ENCODE measurements around the gene OR2A12. TPM values are rescaled to one million over a fixed set of nuclear protein-coding genes. Genes with fewer than 3 reads are reported as not detected.
"Not testable (repeated sequence)": the region's sequence is repeated elsewhere in the genome, so short reads cannot be mapped to it uniquely, and the experiment has no call there.

The OR2A12 gene, protein sequence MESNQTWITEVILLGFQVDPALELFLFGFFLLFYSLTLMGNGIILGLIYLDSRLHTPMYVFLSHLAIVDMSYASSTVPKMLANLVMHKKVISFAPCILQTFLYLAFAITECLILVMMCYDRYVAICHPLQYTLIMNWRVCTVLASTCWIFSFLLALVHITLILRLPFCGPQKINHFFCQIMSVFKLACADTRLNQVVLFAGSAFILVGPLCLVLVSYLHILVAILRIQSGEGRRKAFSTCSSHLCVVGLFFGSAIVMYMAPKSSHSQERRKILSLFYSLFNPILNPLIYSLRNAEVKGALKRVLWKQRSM
- not detected in 2 replicates for polyA plus RNA-seq (2014; cell fraction: cytosol; rRNA removed)
- not detected in 2 replicates for polyA plus RNA-seq (2014; cell fraction: nucleus; rRNA removed)

DNA sequence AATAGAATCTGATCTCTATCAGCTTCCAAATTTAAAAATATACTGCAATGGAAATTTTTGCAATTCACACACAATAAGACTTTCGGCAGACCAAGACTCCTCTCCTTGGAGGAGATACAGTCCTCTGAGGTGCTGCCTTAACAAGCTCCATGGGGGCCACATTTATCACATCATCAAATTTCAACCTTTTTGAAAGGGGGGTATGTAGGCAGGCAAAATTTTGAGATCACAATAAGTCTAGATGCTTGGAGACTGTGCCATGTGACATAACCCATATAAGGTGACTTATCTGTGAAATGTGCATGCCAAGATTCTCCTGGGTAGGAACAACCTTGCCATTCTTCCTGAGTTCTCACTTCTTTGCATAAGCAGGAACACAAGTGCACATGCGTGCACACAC, at the start of gene OR2A12:
Gene OR2A12 (plus strand): TSS at position 301 of the 400 bp plus-strand sequence. CDS start 8,830 bp downstream, outside the sequence.
- DNase-seq (ENCODE audit: low spot score), result no peak

DNA sequence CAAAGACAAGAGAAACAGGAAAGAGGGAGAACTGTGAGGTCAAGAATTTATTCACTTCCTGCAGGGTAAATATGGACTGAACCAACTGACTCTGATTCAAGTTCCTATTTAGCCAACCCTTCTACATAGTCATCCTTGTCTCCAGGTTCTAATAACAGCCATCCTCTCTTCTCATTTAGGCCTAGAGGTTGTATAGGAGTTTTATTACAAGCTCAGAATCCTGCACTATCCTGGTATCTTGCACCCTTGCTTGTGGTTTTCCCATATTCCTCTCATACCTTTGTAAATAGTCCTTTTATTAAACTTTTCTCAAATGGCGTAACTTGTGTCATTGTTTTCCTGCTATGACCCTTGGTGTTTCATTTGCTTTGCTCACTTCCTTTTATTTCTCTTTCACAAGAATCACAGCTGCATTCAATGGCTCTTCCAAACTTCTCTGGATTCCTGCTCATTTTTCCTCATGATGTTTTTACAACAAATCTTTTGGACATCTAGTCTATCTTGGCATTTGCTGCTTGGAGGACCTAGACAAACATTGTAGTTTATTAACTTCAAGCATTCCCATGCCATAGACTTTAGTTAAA, 49.7 kb upstream of the OR2A12 start:
- no peak for DNase-seq (ENCODE audit: low spot score)

DNA sequence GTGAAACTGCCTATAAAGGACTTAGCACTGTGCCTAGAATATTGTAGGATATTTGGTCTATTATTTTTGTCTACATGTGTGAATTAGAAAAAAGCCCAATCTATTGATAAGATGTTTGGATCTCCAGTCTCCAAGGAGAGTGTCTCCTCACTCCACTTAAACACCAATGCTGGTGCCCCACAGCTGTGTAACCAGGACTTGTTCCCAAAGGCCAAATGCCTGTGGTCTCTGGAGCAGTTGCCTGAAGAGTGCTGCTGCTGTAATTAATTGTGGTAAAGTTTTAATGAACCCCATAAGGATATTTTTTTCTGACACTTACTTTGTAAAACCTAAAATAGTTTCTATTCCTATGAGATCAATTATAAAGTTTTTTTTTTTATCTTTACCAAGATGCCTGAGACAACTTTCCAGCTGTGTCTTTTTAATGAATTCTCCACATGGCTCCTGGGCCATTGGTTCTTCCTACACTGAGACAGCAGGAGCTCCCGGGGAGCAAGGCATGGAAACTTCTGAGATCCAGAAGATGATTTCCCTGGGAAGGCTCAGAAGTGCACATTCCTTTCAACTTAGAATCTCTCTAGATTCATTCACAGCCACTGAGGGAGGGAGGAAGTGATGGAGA, 48.6 kb upstream of the OR2A12 start:
- no peak for DNase-seq (ENCODE audit: low spot score)

DNA sequence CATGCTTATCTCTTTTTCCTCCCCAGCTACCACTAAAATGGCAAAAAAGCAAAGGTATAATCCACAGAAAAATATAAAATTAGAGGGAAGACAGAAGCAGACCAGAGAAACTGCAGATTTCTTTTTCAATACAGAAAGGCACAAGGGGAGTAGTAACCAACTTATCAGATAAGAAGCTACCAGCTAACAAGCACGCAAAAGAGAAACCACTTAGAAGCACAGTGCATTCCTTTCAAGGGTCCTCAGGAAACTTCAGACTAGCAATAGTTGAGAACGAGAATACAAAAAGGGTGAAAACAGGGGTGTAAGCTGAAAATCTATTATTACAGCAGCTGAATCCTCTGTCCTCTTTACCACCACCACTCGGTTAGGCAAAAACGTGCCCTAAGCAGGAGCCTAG, 47.2 kb upstream of the OR2A12 start:
- no peak for DNase-seq (ENCODE audit: low spot score)

DNA sequence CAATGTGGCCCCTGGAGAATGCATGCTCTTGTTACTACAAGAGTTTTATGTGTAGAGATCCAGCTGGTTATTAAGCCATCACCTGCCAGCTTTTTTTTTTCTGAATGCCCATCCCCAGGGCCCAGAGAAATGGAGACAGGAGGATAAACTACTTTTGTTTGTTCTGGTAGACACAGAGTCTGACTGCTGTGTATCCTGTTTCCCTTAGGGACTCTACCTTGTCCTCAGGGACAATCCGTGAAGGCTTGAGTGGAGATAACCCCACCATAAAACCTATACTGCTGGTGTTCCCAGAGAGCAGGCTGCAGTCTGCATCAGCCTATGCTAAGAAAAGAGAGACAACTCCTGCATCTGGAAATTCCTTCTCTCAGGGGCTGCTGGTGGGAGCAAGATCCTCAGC, 37.4 kb upstream of the OR2A12 start, which contains the start of gene OR2A5:
Gene OR2A5 (plus strand): TSS at position 301 of the 400 bp plus-strand sequence. CDS start 1,454 bp downstream, outside the sequence.
- no peak for DNase-seq (ENCODE audit: low spot score)

DNA sequence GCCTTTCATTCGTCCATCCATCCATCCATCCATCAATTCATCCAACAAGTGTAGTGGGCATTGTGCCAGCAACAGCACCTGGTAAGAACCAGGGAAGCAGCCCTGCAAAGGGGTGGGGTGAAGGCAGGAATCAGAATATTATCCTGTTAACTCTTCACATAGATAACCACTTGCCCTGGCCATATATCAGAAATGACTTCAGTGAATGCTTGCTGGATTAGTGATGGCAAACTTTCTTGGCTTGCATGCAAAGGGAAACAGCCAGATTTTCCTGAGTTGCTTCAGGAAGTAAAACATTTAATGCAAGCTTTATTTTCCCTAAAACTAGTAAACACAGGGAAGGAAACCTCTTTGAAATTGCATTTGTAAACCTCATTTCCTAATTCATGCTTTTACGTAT, 36.6 kb upstream of the OR2A12 start:
- no peak for DNase-seq (ENCODE audit: low spot score)

DNA sequence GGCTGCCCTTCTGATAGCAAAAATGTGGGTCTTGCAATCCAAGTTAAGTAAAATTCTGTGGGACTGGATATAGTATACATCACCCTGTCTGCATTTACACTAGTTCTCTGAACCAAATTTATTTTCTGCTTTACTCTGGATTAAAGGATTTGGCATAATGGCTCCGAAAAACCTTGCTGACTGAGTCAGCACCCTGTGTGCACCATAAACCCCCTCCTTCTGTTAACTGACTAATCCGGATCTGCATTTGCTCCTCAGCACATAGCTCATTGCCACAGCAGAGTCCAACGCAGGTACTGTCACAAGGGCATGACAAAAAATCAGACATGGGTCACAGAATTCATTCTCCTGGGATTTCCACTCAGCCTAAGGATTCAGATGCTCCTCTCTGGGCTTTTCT, 36.0 kb upstream of the OR2A12 start:
- DNase-seq (ENCODE audit: low spot score), result no peak

DNA sequence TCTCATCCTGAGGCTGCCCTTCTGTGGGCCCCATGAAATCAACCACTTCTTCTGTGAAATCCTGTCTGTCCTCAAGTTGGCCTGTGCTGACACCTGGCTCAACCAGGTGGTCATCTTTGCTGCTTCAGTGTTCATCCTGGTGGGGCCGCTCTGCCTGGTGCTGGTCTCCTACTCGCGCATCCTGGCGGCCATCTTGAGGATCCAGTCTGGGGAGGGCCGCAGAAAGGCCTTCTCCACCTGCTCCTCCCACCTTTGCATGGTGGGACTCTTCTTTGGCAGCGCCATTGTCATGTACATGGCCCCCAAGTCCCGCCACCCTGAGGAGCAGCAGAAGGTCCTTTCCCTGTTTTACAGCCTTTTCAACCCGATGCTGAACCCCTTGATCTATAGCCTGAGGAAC, 35.2 kb upstream of the OR2A12 start:
- not testable (repeated sequence) for DNase-seq (ENCODE audit: low spot score)

DNA sequence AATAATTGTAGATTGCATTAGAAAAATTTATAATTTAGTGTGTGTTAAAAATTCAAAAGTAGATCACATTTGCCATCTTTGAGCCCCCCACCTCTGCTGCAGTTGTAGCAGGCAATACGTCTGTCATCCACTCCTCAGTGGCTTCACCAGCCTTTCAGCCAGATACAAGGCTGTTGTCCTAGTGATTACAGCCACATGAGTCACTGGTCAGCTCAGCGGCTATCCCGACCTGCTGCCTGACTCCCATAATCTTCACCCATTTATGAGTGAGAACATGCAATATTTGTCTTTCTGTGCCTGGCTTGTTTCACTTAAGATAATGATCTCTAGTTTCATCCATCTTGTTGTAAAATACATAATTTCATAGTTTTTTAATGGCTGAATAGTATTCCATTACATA, 28.1 kb upstream of the OR2A12 start:
- DNase-seq (ENCODE audit: low spot score), result no peak

DNA sequence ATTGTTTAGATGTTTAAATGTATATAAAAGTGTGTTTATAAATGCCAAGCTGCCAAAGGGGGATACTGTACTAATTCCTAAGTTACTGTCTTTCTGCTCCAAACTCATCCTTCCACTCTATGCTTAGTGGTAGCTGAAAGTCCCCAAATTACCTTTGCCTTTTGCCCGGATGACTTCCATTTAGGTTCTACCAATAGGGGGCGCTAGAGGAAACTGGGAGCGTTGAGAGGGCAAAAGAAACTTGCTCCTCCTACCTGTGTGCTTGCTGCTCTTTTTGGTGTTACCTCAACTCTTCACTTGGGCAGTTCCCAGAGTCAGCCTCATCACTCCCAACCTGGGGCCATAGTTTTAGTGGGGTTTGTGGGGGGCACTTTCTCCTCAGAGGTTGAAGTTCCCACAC, 22.4 kb upstream of the OR2A12 start:
- no peak for DNase-seq (ENCODE audit: low spot score)

DNA sequence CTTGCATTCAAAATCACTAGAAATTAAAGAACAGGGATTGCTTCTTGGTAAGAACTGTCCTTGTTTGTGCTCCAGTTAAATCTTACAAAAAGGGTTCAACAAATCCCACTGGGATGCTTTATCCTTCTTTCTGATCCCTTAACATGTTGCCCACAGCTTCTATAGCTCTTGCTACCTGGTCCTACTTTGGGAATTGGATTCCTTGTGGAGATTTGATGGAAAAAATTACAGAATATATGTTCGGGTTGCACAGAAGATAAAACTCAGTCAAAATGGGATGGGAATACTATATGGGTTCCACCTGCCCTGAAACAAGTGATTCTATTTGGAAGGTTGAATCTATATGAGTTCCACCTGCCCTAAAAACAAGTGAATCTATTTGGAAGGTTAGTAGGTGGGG, 16.6 kb upstream of the OR2A12 start, which contains the start of gene OR2A25:
Gene OR2A25 (plus strand): TSS at position 301 of the 400 bp plus-strand sequence. CDS start 4,409 bp downstream, outside the sequence.
- no peak for DNase-seq (ENCODE audit: low spot score)

DNA sequence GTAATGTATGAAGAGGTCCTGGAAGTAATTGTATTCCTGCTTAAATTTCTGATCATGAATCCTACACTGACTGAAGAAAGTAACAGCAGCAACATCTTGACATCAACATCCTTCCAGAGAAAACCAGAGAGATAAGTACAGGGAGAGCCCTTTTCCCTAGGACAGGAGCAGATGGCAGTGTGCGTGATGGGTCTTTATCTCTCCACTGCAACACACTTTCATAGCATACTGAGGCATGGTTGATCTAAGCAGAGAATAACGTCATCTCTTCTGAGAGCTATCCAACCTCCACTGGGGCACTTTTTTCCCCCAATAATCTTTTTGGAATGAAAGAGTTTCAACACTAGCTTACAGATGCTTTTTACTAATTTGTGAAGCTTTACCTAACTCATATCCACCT, 16.1 kb upstream of the OR2A12 start:
- DNase-seq (ENCODE audit: low spot score), result no peak

DNA sequence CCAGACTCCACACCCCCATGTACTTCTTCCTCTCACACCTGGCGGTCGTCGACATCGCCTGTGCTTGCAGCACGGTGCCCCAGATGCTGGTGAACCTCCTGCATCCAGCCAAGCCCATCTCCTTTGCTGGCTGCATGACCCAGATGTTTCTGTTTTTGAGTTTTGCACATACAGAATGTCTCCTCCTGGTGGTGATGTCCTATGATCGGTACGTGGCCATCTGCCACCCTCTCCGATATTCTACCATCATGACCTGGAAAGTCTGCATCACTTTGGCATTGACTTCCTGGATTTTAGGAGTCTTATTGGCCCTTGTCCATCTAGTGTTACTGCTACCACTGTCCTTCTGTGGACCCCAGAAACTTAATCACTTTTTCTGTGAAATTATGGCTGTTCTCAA, 11.7 kb upstream of the OR2A12 start:
- DNase-seq (ENCODE audit: low spot score), result no peak

DNA sequence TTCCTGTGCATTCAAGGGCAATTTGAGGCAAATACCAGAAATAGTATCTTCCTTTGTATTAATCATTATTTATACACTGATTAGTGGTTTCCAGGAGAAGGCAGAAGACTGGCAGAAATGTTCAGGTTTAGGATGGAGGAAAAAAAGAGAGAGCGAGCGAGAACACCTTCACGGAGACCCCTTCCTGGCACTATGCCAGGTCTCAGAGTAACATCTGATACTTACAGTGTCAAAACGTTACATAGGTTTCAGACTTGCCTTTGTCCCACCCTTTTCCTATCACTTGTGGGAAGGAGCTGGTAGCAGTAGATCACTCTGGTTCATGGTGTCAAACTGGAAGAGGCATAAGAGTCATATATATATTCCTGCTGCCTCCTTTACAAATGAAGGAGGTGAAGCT, 652 bp downstream of the OR2A12 start:
- DNase-seq (ENCODE audit: low spot score), result no peak

DNA sequence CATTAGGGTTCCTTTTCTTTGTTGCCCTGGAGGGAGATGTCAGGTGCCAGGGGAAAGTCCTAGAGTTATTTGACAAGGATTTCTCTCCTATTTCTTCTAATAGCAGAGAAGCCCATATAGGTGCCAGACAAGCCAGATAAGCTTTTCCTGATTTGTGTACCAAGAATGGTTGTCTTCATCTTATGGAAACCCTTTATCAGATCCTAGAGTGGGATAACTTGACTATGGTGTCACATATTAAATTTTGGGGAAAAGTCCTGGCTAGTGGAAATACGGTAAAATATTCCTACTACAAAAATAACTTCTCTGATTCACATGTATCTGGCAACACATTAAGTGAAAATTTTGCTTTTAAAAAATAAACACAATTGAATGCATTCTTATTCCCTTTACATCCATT, 1.2 kb downstream of the OR2A12 start:
- DNase-seq (ENCODE audit: low spot score), result no peak

DNA sequence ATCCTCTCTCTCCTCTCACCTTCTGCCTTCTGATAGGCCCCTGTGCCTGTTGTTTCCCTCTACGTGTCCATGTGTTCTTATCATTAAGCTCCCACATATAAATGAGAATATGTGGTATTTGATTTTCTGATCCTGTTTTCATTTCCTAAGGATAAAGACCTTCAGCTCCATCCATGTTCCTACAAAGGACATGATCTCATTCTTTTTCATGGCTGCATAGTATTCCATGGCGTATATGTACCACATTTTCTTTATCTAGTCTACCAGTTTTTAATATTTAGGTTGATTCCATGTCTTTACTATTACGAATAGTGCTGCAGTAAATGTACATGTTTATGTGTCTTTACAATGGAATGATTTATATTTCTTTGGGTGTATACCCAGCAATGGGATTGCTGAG, 4.6 kb downstream of the OR2A12 start:
- DNase-seq (ENCODE audit: low spot score), result no peak

DNA sequence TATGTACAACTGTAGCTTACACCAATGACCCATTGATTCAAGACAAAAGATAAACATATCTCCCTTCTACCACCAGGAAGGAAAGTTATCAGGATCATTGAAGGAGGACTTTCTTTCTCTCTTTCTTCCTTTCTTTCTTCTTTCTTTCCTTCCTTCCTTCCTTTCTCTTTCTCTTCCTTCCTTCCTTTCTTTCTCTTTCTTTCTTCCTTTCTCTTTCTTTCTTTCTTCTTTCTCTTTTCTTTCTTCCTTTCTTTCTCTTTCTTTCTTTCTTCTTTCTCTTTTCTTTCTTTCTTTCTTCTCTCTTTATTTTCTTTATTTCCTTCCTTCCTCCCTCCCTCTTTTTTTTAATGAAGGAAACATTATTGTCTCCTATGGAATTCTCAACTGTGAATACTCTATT, 12.7 kb downstream of the OR2A12 start:
- no peak for DNase-seq (ENCODE audit: low spot score)

DNA sequence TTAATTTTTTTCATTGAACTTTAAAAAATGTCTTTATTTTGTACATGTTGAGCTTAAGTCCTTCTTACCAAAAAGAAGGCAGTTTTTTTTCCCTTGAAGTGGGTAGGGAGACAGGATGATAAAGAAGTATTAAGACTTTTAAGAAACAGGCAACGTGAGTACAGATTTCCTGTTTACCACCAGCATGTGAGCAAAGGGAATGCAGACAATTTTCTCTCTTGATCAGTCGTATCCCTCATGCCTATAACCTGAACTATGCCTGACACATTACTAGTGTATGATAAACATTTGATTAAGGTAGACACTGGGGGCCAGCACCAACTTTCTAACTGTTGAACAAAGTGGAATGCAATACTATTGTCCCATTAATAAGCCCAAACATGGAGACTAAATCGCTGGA, 14.5 kb downstream of the OR2A12 start:
- DNase-seq (ENCODE audit: low spot score), result no peak

DNA sequence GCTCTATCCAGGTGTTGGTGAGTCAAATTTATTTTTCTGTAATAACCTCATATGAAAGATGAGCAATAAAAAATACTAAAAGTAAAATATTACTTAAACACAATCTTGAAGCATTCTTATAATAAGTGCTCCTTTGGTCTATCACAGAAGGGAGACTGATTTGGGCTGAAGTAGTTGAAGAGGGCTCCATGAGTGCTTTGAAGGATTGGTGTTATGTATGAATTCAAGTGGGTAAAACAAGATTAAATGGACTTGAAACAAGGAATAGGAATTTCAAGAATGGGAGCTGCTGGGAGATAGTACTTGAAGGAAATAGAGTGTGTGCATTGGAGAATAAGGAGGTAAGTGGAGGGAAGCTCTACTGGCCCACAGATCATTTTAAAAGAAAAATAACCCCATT, 16.0 kb downstream of the OR2A12 start:
- no peak for DNase-seq (ENCODE audit: low spot score)

DNA sequence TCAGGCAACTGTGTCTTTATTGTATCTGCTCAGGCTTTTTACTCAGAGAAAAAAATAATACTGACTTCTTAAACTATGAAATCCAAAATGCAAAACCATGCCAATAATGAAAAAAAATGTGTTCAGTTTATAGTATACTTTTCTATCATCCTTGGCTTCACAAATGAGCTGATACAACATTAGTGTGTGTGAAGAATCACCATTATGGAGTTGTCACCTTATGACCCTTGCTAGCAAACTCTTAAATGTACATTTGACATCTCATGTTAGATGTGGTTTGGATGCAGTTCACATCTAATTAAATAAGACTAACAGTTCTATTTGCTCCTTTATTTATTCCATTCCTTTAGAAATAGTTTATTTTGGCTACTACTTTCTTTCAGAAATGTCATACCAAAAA, 19.1 kb downstream of the OR2A12 start:
- no peak for DNase-seq (ENCODE audit: low spot score)

DNA sequence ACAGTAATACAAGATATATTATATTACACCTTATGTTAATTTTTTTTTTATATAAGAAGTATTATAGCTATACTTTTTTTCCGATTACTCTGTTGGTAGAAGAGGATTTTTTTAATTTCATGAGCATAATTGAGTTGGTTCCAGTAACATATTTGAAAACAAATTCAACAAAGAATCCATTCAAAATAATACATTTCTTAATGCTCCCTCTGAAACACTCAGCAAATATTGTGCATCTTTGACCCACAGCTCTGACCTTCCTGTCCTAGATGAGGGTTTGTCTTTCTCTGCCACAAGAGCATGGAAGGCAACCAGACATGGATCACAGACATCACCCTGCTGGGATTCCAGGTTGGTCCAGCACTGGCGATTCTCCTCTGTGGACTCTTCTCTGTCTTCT, 23.2 kb downstream of the OR2A12 start, which contains the start of gene OR2A2:
Gene OR2A2 (plus strand): TSS at position 301 of the 400 bp plus-strand sequence. CDS start 0 bp downstream, at position 301.
- DNase-seq (ENCODE audit: low spot score), result no peak

DNA sequence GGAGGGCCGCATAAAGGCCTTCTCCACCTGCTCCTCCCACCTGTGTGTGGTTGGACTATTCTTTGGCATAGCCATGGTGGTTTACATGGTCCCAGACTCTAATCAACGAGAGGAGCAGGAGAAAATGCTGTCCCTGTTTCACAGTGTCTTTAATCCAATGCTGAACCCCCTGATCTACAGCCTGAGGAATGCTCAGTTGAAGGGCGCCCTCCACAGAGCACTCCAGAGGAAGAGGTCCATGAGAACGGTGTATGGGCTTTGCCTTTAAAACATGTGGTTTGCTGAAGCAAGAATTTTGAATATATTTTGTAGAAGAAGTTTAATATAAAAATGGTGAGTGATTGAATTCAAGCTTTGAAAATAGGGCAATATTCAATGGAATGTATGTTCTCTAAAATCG, 24.2 kb downstream of the OR2A12 start:
- no peak for DNase-seq (ENCODE audit: low spot score)

DNA sequence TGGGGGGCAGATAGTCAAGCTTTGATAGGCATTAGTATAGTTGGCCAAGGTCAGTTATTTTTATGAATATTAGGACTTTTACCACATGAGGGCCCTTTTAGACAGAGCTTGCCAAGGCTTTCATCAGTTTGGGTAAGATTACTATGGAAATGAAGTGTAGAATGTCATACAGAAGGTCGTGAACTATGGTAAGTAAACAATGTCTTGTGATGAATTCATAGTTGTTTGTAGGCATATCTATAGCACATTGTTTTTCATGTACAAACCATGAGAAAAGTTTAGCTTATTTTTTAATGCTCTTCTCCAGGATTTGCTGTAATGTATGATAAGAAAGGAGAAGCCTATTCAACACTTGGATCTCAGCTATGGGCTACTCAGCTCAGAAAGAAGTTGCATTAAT, 27.6 kb downstream of the OR2A12 start:
- no peak for DNase-seq (ENCODE audit: low spot score)

Data from SK-N-DZ (cell line).